Measurements from ENCODE around the gene CAPZA2.
A peak's percentile ranks its signal among the peaks of the same experiment; 100 is the strongest.

The CAPZA2 gene

DNA sequence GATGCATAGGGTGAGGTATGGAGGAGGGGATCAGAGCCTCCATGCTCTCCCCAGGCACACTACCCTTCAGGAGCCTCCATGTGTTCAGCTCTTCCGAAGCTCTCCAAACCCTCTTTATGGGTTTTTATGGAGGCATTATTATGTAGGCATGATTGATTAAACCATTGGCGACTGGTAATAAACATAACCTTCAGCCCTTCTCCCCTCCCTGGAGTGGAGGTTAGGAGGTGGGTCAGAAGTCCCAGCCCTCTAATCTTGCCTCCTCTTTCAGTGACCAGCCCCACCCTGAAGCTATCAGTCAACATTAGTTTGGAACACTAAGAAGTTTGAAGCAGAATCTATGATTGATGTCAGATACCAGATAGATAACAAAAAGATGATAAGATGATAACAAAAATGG lies 23.3 kb downstream of the CAPZA2 start (continued):
- TF ChIP-seq, protein P1, sequence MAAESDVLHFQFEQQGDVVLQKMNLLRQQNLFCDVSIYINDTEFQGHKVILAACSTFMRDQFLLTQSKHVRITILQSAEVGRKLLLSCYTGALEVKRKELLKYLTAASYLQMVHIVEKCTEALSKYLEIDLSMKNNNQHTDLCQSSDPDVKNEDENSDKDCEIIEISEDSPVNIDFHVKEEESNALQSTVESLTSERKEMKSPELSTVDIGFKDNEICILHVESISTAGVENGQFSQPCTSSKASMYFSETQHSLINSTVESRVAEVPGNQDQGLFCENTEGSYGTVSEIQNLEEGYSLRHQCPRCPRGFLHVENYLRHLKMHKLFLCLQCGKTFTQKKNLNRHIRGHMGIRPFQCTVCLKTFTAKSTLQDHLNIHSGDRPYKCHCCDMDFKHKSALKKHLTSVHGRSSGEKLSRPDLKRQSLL (tag by site-specific recombination; IDR thresholded peaks at IDR 0.05), result no peak
- no peak for TF ChIP-seq ZNF660 (tag by site-specific recombination; IDR thresholded peaks at IDR 0.05)
- TF ChIP-seq, protein P2, sequence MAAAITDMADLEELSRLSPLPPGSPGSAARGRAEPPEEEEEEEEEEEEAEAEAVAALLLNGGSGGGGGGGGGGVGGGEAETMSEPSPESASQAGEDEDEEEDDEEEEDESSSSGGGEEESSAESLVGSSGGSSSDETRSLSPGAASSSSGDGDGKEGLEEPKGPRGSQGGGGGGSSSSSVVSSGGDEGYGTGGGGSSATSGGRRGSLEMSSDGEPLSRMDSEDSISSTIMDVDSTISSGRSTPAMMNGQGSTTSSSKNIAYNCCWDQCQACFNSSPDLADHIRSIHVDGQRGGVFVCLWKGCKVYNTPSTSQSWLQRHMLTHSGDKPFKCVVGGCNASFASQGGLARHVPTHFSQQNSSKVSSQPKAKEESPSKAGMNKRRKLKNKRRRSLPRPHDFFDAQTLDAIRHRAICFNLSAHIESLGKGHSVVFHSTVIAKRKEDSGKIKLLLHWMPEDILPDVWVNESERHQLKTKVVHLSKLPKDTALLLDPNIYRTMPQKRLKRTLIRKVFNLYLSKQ (tag by site-specific recombination; IDR thresholded peaks at IDR 0.05; ENCODE audit: borderline replicate concordance), result no peak

DNA sequence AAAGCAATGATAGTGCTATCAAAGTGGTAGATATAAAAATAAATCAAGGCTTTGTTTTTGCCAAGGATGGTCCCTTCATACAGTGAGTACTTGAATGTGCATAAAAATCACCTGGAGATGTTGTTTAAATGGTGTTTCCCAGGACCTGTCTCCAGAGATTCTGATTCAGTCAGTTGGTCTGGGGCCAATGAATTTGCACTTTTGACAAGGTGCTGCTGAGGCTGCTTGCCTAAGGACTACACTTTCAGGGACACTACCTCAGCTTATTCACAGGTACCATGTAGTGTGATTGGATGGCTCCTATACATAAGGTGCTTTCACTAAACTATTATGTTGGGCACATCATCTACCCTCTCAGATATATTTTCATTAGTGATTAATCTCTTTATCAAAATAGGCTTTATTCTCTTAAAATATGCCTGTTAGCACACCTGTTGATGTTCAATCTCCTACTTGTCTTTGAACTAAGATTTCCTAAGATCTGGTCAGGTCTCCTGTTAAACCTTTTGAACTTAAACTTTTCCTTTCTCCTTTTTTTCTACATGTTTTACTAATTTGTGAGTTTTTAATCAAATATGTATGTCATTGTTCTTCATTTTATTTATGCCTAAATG lies 24.3 kb downstream of the CAPZA2 start:
- no peak overlapping the region for H3K27ac ChIP-seq (ENCODE audit: extremely low read depth, low read depth, low read length)
- no peak overlapping the region for H3K4me3 ChIP-seq (ENCODE audit: low read depth, low read length)
- TF ChIP-seq SCRT2 (tag by site-specific recombination; IDR thresholded peaks at IDR 0.05), result peak; percentile 92
- TF ChIP-seq, protein P3, sequence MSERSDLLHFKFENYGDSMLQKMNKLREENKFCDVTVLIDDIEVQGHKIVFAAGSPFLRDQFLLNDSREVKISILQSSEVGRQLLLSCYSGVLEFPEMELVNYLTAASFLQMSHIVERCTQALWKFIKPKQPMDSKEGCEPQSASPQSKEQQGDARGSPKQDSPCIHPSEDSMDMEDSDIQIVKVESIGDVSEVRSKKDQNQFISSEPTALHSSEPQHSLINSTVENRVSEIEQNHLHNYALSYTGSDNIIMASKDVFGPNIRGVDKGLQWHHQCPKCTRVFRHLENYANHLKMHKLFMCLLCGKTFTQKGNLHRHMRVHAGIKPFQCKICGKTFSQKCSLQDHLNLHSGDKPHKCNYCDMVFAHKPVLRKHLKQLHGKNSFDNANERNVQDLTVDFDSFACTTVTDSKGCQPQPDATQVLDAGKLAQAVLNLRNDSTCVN (tag by site-specific recombination; optimal IDR thresholded peaks at IDR 0.05), result no peak
- no peaks in the 10 kb centered on the region for H3K9me3 ChIP-seq (ENCODE audit: control insufficient read depth, insufficient read depth, low read depth, low read length)
- ChIA-PET POLR2A (no interaction called here), CTCF (no interaction called here)
- peaks cover 7 to 10% of the 10 kb centered on the region in 2 experiments; a peak in 2 of 3 replicates for H3K36me3 ChIP-seq (ENCODE audit: control insufficient read depth in 2 of 2, insufficient read depth in 1 of 2, low read length in 2 of 2)
- no peaks in the 10 kb centered on the region for H3K4me1 ChIP-seq (ENCODE audit: control insufficient read depth, insufficient read depth, low read length)

DNA sequence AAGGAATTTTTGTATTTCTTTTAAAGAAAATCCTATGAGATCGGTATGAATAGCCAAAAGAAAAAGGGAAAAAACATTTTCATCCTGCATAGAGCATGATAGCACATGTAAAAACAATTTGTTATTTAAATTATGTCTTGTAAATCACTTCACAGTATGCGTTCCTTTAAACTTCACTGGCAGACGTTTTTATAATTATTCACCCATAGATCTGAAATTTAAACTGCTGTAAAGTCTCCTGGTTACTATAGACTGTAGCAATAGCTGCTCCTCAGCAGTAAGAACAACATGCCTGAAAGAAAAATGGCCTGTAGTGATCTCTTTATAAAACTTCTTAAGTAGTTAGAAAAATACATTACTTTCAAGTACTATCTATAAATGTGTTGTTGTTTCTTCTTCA lies 26.5 kb downstream of the CAPZA2 start:
- CTCF ChIA-PET, result no interaction called here

DNA sequence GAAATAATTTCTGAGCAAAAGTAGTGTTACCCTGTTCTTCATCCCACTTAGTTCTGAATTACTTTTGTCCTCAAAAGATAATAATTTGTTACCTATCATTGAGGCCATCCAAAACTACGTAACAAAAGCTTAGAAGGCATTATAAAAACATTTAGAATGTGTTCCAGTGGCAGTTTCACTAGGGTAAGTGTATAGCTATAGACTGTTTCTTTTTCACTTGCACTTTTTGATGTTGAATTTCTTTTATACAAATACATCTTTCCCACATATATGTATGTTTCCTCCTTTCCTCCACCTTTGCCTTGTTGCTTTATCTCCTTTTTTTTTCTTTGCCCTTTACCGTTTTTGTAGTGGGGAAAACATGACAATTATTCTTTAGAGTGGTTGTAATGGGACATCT lies 33.5 kb downstream of the CAPZA2 start:
- H3K9me3 ChIP-seq (ENCODE audit: control insufficient read depth, insufficient read depth, low read depth, low read length), result no peaks in the 10 kb centered on the region
- H3K36me3 ChIP-seq (ENCODE audit: control insufficient read depth in 2 of 2, insufficient read depth in 1 of 2, low read length in 2 of 2), result peaks cover 19 to 24% of the 10 kb centered on the region in 2 experiments
- POLR2A ChIA-PET, result no interaction called here
- CTCF ChIA-PET, result no interaction called here
- TF ChIP-seq ZNF23 (tag by site-specific recombination; IDR thresholded peaks at IDR 0.05; ENCODE audit: borderline replicate concordance) (no peak), PRDM1 (tag by site-specific recombination; IDR thresholded peaks at IDR 0.05) (peak; percentile 93), ZNF433 (tag by site-specific recombination; IDR thresholded peaks at IDR 0.05; ENCODE audit: low read depth) (no peak)
- TF ChIP-seq, protein P4, sequence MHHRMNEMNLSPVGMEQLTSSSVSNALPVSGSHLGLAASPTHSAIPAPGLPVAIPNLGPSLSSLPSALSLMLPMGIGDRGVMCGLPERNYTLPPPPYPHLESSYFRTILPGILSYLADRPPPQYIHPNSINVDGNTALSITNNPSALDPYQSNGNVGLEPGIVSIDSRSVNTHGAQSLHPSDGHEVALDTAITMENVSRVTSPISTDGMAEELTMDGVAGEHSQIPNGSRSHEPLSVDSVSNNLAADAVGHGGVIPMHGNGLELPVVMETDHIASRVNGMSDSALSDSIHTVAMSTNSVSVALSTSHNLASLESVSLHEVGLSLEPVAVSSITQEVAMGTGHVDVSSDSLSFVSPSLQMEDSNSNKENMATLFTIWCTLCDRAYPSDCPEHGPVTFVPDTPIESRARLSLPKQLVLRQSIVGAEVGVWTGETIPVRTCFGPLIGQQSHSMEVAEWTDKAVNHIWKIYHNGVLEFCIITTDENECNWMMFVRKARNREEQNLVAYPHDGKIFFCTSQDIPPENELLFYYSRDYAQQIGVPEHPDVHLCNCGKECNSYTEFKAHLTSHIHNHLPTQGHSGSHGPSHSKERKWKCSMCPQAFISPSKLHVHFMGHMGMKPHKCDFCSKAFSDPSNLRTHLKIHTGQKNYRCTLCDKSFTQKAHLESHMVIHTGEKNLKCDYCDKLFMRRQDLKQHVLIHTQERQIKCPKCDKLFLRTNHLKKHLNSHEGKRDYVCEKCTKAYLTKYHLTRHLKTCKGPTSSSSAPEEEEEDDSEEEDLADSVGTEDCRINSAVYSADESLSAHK (tag by site-specific recombination; IDR thresholded peaks at IDR 0.05), result peak; percentile 78; the same call in 1 of the 2 replicates
- no peak overlapping the region for H3K4me3 ChIP-seq (ENCODE audit: low read depth, low read length)
- H3K4me1 ChIP-seq (ENCODE audit: control insufficient read depth, insufficient read depth, low read length), result no peaks in the 10 kb centered on the region
- H3K27ac ChIP-seq (ENCODE audit: extremely low read depth, low read depth, low read length), result no peak overlapping the region

More for the DNA sequence above, 26.5 kb downstream of the CAPZA2 start:
- Histone ChIP-seq H3K27ac (ENCODE audit: extremely low read depth, low read depth, low read length) (no peak overlapping the region), H3K4me3 (ENCODE audit: low read depth, low read length) (no peak overlapping the region), H3K4me1 (ENCODE audit: control insufficient read depth, insufficient read depth, low read length) (no peaks in the 10 kb centered on the region), H3K9me3 (ENCODE audit: control insufficient read depth, insufficient read depth, low read depth, low read length) (no peaks in the 10 kb centered on the region), H3K36me3 (ENCODE audit: control insufficient read depth in 2 of 2, insufficient read depth in 1 of 2, low read length in 2 of 2) (peaks cover 19% of the 10 kb centered on the region in 2 experiments)
- POLR2A ChIA-PET, result no interaction called here
- no peak for TF ChIP-seq ZNF350 (tag by site-specific recombination; IDR thresholded peaks at IDR 0.05)
- TF ChIP-seq, protein P5, sequence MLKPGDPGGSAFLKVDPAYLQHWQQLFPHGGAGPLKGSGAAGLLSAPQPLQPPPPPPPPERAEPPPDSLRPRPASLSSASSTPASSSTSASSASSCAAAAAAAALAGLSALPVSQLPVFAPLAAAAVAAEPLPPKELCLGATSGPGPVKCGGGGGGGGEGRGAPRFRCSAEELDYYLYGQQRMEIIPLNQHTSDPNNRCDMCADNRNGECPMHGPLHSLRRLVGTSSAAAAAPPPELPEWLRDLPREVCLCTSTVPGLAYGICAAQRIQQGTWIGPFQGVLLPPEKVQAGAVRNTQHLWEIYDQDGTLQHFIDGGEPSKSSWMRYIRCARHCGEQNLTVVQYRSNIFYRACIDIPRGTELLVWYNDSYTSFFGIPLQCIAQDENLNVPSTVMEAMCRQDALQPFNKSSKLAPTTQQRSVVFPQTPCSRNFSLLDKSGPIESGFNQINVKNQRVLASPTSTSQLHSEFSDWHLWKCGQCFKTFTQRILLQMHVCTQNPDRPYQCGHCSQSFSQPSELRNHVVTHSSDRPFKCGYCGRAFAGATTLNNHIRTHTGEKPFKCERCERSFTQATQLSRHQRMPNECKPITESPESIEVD (tag by site-specific recombination; IDR thresholded peaks at IDR 0.05), result peak; percentile 61

All from HEK293 (cell line).